GM21447 (cell line): ENCODE results near the gene FGGY.

Experiments
- ATAC-seq: cut with Tn5 transposase; IDR thresholded peaks from one replicate; pipeline ENCODE4 v1.9.1; 2021; ENCODE audit not compliant: unreplicated experiment

FGGY gene

GRCh38 chr1:59788825-59789224, 491.9 kb downstream of the FGGY start:
- ATAC-seq: no peak

GRCh38 chr1:59798600-59798999, 501.7 kb downstream of the FGGY start:
- ATAC-seq: no peak

- no peak for ATAC-seq
Measured at GRCh38 chr1:59803458-59804038, 506.7 kb downstream of the FGGY start.

DNA sequence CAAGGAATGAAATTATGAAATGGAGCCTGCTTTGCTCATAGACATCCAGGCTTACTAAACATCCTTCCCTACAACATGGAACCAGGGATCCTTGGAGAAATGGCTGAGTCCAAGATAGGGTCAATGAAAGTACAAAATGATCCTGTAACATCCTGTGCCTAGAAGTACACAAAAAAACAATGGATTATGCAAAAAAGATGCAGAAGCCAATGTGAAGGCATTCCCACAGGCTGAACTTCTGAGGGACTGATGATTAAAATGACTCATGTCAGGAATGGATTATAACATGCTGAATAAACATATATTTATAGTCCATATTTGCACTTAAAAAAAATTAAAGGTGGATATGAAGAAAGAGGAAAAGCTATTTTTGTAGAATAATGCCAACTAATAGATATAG, 507.4 kb downstream of the FGGY start:
- no peak for ATAC-seq

DNA sequence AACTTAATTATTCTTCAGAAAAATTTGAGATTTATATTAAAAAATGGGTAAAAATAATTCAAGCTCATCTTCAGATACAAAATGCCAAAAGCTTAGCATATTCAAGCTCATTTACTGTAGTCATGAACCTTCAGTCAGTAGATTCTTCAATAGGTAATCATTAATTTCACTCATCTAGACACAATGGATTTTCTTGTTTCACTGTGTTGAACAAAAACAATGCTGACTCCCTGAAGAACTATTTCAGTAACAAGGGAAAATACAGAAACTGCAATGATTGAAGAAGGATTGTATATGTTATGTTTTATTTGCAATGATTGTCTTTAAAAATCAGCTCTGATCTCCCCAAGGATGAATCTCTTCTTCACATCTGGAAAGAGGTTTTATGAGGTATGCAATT, 508.7 kb downstream of the FGGY start:
- ATAC-seq: no peak
